Bronchial smooth muscle cell (primary cell): ENCODE results near the gene C11orf91. TPM values are rescaled to one million over a fixed set of nuclear protein-coding genes. Genes with fewer than 3 reads are reported as not detected.

ENCODE experiments used
- total RNA-seq: library from RNA; depleted of rRNA; stranded (reverse); fragments of >200 nt; gene quantifications from 2 replicates; pipeline ENCODE4 v1.2.1, GENCODE V29; 2014

C11orf91 gene
- not detected in 2 replicates for total RNA-seq

GRCh38 chr11:33700502-33701271, at the start of gene C11orf91:
Gene C11orf91, minus strand, starts transcription at chr11:33700826. Its CDS starts 86 bp downstream, at chr11:33700740.

GRCh38 chr11:33736148-33736812, 35.7 kb upstream of the C11orf91 start, which contains the start of gene CD59:
Gene CD59, minus strand, starts transcription at chr11:33736423. Its CDS starts 13,978 bp downstream, at chr11:33722445.

Other genes with a start within 250 kb of the C11orf91 start
- gene CD59, start 35.6 kb upstream of the C11orf91 start, total RNA-seq, result 386 and 524 TPM in 2 replicates
- gene FBXO3, start 73.7 kb upstream of the C11orf91 start, total RNA-seq, result 38.5 and 53.8 TPM in 2 replicates
- gene LMO2, start 191.2 kb upstream of the C11orf91 start, total RNA-seq, result under 0.01 and 0.17 TPM in 2 replicates